Retinal pigment epithelial cell (primary cell): ENCODE measurements around the gene ACVR1B.

Experiments used
- DNase-seq: peaks from one replicate; pipeline ENCODE4 v3.0.0-alpha.2; 2010; ENCODE audit warnings: low read depth
- H3K4me3 ChIP-seq: 2 replicates; pipeline ENCODE4 v1.5.1; 2011; ENCODE audit warnings: mild to moderate bottlenecking, low read length, control low read depth, moderate library complexity
- CTCF ChIP-seq: conservative IDR thresholded peaks from 2 replicates; pipeline ENCODE4 v1.5.1; 2011; ENCODE audit warnings: low read depth, low read length, control low read depth, inconsistent platforms

ACVR1B gene

DNA sequence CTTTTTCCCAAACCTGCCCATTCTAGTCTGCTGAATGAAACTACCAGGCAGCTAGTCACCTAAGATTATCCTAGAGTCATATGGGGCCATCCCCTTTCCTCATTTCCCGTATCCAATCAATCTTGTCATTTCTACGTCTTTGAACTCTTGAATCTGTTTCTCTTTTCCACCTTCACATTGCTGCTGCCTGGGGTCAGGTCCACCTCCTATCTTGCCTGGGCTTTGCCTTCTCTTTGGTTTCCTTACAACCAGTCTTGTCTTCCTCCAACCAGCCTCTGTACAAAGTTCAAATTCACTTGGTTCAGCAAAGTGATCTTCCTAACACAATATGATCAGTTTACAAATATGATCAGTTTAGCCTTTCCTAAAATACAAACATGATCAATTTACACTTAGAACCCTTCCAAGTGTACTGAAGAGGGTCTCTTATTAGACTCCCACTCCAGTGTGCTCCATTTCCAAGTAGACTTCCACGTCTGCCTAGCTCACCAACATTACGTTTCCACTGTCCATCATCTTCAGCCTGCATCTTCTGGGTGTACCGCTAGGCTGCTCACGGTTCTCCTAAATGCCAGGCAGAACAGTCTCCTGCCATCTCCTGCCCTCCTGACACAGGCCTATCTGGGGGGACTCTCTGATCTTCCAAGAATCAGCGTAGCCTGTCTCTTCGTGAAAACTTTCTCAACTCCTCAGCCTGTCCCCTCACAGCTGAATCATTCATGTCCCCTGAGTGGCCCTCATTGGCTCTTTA, 4.1 kb upstream of the ACVR1B start:
- H3K4me3 ChIP-seq: no peak overlapping the region
- TF ChIP-seq CTCF: no peak
- DNase-seq: no peak

DNA sequence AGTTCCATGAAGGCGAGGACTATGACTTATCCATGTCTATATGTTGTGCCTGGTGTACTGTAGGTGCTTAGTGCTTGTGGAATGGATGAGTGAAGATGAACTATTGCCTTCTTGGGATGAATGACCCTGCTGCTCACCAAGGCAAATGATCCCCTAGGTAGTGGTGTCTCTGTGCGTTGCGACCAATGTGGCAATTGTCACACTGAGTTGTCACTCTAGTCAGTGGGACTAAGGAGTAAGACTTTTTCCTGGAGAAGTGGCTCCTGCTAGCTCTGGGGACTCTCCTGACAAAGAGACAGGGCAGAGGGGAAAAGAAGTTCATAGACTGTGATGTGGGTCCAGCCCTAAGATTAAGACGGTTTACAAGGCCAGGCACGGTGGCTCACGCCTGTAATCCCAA, 3.4 kb upstream of the ACVR1B start:
- TF ChIP-seq CTCF: no peak
- DNase-seq: no peak
- H3K4me3 ChIP-seq: no peak overlapping the region

DNA sequence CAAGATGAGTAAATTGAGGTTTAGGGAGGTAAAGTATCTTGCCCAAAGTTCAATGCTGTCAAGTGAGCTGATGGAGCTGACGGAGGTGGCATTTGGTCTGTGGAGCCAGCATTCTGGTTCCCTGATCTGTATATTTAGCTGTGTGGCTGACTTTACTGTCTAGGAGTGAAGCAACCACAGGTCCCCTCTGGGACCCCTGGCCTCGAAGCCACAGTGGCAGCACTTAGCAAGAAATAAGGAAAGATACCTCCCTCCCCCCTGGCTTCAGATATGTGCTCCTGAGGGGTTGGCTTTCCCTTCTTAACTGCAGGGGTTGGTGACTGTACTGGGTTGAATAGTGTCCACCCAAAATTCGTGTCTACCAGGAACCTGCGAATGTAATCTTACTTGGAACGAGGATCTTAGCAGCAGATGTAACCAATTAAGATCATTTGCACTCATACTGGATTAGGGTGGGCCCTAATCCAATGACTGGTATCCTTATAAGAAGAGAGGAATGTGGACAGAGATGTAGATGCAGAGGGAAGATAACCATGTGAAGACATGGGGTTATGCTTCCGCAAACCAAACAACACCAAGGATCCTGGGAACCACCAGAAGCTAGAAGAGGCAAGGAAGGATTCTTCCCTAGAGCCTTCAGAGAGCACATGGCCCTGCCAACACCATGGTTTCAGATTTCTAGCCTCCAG, 2.0 kb upstream of the ACVR1B start:
- no peak for DNase-seq
- TF ChIP-seq CTCF: no peak
- no peak overlapping the region for H3K4me3 ChIP-seq

DNA sequence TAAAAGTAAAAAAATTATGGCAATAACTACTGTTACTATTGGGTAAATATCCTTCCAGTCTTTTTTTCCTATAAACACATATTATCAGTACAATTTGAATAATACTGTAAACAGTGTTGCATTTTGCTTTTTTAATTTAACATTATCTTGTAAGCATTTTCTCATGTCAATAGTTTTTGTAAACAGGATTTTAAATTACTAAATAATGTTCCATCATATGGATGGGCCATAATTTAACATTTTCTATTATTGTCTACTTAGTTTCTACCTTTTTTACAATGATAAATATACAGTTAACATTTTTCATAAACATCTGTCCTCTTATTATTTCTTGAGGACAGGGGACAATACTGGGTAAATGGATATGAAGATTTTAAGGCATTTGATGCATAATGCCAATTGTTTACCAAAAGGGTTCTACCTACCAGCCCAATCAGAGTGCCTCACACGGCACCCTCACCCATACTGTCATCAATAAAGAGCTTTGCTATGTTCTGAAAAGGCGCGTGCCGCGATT, 759 bp upstream of the ACVR1B start:
- no peak for TF ChIP-seq CTCF
- no peak for DNase-seq
- peak overlapping the region; percentile 60 for H3K4me3 ChIP-seq

DNA sequence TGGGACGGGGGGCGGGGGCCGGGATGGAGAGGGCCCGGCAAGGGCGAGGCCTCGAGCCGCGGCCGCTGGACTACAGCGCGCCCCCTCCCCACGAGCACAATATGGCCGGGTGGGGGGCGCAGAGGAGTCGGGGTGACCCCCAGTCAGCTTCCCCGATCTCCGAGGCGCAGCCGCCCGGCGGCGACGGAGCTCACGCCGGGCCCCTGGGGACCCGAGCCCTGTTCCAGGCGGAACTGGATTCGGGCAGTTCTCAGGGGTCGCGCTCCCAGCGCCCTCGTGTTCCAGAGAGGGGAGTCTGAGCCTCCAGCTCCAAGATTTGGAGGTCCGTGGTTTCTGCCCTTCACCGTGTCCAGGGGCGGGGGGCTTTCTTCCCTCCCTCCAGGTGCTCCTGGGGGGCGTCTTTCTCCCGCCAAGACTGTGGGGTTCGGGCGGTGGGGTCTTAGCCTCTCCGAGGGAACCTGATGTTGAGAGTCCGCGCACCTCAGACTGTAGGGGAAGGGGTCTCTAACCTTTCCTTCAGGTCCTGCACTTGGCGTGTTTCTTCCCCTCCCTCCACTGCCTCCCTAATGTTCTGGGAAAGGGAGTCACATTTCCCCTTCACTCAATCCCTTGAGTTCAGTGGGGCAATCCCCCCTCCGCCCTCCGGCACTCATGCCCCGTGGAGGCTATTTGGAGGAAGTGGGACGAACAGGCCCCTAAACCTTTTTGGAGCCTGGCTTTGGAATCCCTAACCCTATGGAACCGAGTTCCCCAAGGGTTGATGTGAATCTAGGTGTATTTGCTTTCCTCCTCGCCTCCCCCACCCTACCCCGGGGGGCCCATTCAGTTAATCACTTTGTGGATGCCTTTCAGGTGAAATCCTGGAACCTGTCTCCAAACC, 584 bp downstream of the ACVR1B start:
- no peak for TF ChIP-seq CTCF
- H3K4me3 ChIP-seq: peak overlapping the region; percentile 79
- DNase-seq: no peak

DNA sequence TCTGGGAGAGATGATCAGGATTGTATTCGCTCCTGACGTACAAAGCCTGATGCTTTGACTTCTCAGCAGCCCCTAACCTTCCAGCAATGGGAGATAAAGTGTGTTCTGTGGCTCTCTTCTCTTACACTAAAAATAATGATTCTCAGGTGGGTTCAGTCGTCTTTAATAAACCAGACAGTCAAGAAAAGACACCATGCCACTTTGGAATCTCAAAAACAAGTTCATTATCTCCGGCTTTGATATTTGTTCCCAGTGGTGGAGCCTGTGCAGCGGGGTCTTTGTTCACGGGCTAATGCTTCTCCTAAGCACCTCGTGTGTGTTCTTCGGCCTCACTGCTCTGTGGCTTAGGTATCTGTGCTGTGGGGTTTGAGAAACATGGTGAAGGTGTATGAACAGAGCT, 1.6 kb downstream of the ACVR1B start:
- peak overlapping the region; percentile 28 for H3K4me3 ChIP-seq
- DNase-seq: no peak
- TF ChIP-seq CTCF: no peak
